Stimulated activated CD4-positive, alpha-beta T cell treated with anti-CD3 and anti-CD28 coated beads, Interleukin-2, amount 100 ng/mL, for 48 hours (primary cell): ENCODE results near the gene RNASET2.
"Not testable (repeated sequence)": the region's sequence is repeated elsewhere in the genome, so short reads cannot be mapped to it uniquely, and the experiment has no call there.

ENCODE experiments used
- DNase-seq, 2 donors: peaks; one replicate each; pipeline ENCODE4 v3.0.0-alpha.2; 2020

The RNASET2 gene

DNA sequence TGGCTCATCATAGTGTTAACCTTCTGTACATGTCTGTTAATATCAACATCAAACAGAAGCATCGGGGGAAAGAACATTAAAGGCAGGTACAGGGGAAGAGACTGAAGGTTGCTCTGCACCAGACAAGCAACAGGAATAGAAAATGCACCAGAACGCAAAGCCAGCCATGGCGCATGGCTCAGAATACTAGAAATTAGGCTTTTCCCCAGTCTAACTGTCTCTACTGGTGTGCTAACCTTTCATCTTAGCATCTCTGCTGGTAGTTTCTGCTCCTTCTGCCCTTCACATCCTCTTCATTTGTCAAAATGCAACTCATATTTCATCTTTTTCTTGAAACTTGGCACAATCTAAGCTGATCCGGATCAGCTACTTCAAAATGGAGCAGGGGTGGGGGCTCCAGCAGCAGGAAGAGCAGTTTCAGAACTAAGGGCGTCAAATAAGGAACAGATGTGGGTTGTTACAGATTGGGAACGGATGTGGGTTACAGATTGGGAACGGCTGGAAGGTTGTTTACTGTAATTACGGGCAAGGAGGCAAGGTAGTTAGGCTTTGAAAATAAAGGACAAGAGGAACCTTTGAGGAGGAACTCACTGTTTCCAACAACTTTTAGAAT lies 13.1 kb upstream of the RNASET2 start:
- DNase-seq, result no peak

DNA sequence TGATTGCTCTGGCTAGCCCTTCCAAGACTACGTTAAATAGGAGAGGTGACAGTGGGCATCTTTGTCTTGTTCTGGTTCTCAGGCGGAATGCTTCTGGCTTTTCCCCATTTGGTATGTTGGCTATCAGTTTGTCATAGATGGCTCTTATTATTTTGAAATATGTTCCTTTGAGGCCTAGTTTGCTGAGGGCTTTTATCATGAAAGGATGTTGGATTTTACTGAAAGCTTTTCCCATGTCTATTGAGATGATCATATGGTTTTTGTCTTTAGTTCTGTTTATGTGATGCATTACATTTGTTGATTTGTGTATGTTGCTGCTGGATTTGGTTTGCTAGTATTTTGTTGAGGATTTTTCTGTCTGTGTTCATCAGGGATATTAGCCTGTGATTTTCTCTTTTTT lies 9.9 kb upstream of the RNASET2 start:
- DNase-seq, result no peak

DNA sequence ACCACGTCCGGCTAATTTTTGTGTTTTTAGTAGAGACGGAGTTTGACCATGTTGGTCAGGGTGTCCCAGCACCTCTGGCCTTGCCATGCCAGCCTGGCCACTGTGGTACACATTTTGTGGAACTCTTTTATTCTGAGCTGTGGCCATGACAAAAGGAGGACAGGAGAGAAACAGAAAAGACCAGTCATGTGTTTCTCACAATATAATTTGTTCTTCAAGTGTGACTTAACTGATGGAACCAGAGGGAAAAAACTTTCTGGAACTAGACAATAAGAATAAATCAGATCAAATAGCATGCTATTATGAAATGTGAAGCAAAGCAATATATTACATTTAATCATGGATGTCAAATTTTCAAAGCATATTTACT lies 4.2 kb upstream of the RNASET2 start:
- no peak for DNase-seq

DNA sequence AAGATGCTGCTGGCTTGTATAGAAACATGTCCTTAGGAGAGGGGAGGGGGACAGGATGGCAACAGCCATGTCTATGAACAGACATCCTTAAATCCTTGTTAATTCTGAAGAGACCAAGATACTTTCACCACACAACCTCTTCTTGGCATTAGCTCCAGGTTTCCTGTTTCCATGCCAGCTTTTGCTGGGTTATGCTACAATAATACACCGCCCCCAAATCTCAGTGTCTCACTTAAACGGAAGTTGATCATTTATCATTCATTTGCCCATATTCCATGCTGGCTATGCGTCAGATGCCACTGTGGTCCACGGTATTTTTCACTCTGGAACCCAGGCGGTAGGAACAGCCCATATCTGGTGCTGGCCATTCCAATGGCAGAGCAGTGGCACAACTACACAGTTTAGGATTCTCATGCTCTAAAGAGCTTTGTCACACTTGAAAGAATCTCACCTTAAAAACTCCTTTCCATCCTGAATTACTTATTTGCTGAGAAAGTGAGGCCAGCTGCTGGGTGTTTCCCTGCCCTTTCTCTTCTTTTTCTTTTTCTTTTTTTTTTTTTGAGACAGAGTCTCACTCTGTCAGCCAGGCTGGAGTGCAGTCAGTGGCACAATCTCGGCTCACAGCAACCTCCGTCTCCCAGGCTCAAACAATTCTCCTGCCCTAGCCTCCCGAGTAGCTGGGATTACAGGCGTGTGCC lies 3.7 kb upstream of the RNASET2 start:
- no peak for DNase-seq

DNA sequence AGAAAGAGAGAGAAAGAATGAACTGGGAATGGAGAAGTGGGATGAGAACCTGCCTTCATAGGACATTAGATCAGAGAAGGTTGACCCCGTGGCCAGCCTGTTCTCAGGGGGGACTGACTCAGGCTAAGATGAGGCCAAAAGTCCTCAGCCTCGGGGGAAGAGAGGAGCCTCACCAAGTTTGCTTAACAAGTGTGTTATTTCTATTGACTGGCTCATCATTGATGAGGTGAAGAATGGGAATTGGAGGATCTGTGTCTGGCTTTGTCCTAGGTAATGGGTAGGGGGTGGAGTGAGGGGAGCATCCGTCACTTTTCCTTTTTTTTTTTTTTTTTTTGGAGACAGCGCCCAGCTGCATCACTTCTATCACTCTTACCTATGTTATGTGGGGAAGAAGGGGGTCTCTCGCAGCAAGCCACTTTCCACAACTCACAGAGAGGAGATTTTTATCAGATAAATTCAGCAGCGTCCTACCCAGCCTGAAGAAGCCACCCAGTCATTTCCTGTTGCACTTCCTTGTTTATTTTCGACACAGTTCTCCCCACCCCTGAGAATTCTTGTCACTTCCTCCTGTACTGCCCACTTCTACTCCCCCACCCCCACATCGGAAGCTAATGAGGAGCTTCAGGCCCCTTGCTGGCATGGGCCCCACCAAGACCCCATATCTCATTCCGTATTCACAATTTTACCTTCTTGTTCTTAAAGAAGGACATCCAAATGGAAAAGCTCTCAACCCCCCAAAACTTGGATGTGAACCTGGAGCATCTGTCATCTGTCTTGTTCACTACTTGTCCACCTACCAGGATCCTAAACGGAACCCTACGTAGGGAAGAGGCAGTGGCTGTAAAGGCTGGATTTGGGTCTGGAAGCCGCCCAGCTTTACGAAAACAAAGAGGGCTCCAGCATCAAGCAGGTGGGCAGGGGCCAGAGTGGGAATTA lies 2.8 kb upstream of the RNASET2 start:
- no peak for DNase-seq

DNA sequence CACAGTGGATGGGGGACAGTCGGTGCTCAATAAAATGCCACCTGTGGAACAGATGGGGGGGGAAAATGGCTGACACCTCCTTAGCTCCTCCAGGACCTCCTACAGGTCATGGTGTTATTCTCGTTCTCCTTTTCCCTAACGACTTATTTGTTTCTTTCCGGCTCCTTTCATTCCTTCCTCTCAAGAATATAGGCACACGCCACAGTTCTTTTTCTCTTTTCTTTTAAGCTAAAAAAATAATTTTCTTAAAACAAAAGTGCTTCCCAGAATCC lies 1.4 kb upstream of the RNASET2 start:
- no peak for DNase-seq

DNA sequence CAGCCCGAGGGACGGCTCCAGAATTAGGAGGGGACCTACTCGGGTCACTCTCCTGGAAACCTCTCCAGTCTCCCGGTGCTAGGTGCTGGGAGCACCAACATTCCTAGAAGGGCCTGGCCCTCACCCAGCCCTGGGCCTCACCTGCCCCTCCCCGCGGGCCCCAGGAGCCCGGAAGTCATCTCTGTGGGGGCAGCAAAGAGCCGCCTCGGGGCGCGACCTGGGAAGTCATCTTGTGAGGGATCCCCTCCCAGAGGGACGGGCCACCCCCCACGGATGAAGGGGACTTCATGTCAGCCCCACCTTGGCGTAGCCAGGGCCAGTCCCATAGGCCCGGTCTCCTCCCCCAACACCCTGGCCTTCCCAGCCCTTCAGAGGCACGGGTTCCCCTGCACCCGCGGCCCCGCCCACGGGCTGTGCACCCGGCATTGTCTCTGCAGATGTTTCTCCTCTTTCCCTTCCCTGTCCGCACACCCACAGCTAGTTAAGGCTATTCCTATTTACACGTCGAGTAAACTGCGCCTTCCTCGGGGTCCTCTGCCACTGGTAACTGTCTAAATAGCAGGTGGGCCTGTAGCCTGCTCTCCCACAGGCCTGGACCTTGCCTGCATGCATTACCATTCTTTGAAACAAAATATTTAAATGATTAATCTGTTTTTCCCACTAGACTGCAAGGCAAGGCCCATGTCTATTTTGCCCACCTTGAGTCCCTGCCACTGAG lies 896 bp upstream of the RNASET2 start:
- peak in 1 of 2 donors; percentile 39 for DNase-seq

DNA sequence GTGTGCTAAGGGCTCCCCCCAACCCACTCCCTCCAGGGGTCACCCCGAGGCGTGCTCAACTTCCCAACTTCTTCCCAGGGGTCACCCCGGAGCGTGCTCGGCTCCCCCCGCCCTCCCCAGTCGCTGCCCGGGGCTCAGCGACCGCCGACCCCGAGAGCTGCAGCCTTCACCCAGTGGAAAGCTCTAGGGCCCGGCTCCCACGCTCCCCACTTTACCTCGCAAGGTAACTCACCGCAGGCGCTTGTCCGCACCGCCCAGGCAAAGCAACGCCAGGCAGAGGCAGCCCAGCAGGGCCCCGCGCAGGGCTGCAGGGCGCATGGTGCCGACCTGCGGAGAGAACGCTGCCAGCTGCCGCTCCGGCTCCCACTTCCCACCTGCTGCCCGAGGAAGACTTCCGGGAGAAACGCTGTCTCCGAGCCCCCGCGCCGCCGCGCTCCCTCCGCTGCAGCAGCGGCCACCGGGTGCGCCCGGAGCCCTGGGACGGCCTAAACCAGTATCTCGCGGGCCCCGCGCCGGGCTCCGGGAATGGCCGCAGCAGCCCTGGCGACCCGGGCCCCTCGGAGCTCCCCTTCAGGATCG lies 396 bp downstream of the RNASET2 start:
- no peak for DNase-seq

DNA sequence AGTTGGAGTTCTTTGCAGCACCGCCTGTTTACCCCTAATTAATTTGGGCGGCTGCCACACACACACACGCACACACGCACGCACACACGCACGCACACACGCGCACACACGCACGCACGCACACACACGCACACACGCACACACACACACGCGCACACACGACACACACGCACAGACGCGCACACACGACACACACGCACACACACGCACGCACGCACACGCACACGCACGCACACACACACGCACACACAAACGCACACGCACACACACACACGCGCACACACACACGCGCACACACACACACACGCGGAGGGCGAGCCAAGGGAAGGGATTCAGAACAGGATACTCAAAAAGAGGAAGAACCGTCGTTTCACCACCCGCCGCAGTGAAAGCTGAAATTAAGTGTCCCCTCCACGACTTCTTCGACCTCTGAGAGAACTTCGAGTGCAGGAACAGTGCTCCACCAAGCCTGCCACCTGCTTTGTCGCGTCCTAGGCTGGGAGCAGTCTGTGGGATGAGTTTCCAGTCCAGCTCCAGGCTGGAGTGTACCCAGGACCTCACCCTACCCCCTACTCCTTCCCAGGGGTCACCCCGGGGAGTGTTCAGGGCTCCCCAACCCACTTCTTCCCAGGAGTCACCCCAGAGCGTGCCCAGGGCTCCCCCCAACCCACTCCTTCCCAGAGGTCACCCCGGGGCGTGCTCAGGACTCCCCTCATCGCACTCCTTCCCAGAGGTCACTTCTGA lies 1.1 kb downstream of the RNASET2 start:
- no peak for DNase-seq

DNA sequence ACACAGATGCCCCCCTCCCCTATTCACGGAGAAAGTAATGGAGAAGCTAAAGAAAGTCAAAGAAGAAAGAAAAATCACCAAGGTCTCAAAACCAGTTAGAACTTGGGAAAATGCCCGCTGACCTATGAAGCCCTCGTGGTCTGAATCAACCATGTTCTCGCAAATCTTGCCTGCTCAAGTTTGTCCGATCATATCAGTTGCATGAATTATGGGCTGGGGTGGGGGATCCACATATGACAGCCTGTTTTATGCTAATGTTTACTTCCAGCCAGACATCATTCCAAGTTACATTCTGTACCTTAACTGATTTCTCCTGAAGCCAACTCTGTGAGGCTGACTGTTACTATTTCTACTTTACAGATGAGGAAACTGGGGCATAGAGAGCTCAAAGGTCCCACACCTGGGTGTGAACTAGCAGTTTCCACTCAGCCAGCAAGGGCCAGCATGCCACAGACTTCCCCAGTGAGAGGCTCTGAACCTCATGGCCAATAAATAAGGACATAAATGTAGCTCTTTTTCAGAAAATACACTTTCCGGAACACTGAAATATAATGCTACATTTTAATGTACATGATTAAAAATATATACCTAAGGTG lies 2.1 kb downstream of the RNASET2 start:
- no peak for DNase-seq

DNA sequence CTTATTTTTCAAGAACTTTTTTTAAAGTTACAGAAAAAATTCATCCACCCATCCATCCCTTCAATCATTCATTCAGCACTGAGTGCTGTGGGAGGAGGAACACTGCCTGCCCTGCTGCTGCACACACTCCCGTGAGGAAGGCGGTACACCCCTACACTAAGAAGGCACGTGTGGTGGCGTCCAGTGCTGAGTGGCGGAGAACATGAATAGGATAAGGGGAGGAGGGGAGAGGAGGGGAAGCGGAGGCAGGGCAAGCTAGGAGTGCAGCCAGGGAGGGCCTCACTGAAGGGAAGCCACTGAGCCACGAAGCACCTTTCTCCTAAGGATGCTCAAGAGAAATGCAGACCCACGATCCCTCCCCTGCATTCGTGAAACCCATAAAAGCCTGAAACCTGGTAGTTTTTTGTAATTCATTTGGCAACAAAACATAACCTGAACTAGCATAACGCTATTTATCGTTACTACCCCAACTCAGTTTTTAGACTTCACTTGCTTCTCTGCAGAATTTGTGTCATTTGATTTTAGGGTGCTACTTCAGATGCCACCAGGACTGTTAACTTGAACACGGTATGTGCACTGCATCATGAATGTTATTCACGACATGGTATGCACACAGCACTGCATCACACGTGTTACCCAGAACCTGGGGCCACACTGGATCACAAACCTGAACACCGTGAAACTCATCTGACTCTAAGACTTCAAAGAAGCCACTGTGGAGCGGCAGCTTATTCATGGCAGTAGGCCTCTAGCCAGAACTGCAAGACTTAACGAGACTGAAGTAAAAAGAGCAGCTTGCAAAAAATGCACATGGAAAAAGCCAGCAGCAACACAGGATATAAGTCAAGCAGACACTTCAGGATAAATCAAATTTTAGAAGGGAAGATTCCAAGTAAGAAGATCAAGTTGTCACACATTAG lies 3.5 kb downstream of the RNASET2 start:
- peak in 1 of 2 donors; percentile 37 for DNase-seq

DNA sequence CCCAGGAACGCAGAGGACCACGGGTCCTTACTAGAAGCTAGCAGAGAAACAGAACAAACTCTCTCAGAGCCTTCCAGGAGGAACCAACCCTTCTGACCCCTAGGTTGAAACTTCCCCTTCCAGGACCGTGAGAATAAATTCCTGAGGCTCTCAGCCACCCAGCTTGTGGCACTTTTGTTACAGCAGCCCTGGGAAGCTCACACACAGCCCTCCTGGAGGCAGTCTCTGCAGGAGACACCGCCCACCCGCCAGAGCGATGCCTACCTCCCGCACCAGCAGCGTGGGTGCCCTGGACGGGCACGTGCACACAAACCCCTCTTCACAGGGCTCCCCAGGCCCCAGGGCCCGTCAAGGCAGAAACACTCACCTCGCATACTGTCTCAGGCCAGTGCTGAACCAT lies 4.2 kb downstream of the RNASET2 start:
- no peak for DNase-seq

DNA sequence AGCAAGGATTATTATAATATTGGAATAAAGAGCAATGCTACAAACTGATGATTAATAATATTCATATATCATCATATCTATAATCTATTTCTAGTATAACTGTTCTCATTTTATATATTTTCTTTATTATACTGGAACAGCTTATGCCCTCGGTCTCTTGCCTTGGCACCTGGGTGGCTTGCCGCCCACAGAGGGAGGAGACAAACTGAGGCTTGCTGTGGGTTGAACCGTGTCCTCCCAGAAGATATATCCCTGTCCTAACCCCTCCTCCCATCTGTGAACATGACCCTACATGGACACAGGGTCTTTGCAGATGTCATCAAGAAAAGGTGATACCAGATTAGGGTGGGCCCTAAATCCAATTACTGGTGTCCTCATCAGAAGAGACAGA lies 4.7 kb downstream of the RNASET2 start:
- DNase-seq, result no peak

DNA sequence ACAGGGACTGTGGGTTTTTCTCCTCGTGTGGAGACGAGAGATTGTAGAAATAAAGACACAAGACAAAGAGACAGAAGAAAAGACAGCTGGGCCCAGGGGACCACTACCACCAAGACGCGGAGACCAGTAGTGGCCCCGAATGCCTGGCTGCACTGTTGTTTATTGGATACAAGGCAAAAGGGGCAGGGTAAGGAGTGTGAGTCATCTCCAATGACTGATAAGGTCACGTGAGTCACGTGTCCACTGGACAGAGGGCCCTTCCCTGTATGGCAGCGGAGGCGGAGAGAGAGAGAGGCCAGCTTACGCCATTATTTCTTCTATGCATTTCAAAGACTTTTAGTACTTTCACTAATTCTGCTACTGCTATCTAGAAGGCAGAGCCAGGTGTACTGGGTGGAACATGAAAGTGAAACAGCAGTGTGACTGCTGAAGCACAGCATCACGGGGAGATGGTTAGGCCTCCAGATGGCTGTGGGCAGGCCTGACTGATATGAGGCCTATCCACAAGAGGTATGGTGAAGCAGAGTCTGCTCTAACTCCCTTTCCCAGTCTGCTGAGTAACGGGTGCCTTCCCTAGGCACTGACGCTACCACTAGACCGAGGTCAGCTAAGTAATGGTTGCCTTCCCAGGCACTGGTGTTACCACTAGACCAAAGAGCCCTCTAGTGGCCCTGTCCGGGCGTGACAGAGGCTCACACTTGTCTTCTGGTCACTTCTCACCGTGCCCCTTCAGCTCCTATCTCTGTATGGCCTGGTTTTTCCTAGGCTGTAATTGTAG lies 5.3 kb downstream of the RNASET2 start:
- DNase-seq, result peak; percentile 64 to 67

DNA sequence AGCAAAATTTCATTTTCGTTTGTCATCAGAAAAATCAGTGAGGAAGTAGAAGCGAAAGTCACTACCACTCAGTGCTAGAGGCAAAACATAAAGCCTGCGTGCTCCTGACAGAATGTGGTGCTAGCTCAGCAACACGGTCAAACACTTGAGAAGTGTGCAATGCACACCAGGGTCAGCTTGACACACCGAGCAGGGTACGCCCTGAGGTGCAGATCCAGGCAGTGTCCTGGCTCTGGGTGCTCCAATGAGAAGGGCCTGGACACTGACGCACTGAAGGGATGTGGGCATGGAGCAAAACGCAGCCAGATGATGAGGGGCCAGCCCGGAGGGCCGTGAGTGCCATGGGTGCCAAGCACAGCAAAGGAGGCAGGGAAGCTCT lies 5.9 kb downstream of the RNASET2 start:
- DNase-seq, result no peak

DNA sequence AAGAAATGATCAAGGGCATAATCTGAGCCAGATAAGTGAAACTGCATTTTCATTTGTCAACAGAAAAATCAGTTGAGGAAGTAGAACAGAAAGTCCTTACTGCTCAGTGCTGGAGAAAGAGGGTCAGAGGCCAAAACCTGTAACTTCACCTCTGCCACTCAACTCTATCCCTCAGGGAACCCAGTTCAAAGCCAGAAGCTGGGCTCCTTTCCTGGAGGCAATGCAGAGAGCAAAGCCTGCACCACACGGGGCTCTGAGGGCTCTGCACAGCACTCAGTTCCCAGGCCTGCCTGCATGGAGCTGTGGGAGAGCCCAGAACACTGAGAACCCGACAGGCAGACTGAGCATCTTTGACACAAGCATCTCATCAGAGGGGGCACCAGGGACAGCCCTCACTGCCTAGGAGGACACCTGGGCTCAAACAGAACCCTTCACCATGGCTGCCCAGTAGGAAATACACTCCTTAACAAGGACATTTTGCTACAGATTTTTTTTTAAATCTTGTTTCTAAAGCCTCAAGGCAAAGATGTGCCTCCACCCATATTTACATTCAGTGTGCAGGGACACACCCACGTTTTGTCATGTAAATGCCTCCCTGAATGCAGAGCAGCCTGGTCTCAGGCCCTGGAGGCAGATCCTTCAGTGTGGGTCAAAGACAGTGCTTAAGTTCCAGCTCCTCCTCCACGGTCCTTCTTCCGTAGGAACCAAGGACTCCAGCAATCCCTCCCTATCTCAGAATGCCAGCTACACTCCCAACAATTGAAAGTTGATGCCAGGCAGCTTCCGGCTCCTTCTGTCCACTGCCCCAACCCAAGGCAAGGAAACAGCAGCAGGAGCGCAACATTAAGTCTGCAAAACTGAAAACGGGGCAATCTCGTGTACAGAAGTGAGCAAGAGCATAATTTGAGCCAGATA lies 6.6 kb downstream of the RNASET2 start:
- DNase-seq, result no peak

DNA sequence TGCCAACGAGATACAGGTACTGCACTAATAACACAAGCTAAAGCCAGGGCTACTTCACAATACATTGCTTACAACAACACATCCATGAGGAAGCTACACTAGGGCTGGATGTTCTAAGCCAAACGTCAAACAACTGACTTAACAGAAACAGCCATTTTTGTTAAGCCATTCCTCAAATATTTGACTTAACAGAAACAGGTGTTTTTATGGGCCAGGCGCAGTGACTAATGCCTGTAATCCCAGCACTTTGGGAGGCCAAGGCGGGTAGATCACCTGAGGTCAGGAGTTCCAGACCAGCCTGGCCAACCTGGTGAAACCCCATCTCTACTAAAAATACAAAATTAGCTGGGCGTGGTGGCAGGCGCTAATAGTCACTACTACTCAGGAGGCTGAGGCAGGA lies 7.6 kb downstream of the RNASET2 start:
- DNase-seq, result not testable (repeated sequence)

DNA sequence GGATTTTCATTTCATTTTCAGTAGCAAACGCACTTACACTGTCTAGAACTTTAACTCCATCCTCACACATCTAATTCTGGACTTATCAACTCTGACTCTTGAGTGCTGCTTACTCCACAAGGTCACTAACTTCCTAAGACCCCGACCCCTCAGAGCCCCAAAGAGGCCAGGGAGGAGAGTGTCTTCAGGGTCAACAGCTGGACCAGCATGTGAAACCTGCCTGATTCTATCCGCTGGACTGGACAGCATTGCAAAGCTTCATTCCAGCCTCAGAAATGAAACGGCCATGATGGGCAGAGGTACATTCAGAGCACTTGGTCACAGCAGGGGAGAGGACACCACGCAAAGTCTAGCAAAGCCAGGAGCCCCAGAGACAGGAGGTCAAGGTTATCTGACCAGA lies 9.1 kb downstream of the RNASET2 start:
- no peak for DNase-seq

DNA sequence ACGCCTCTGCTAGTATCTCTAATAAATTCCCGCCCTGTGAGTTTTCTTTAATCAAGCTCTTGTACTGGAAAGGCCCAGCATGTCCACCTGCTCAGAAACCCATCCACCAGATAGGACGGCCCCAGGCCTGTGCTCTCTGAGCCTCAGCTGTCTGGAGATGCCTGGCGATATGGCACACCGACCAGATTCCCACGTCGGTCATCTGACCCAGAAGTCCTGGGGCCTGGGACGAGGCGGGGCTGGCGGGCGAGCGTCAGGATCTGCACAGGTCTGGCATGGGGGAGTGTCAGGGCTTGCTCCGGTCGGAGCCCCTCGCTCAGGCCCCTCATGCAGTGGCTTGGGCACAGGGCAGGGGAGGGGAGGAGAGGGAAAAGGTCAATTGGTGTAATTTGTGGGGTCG lies 10.2 kb downstream of the RNASET2 start:
- DNase-seq, result no peak
